K562 (cell line): ENCODE results near the gene TECPR2. TPM values are rescaled to one million over a fixed set of nuclear protein-coding genes. Genes with fewer than 3 reads are reported as not detected.
A peak's percentile ranks its signal among the peaks of the same experiment; 100 is the strongest.

Source experiments
- ATF7 ChIP-seq: fragments of 450-650 bp; IDR thresholded peaks from 2 replicates; pipeline ENCODE4 v1.7.1; 2014; ENCODE audit warnings: mild to moderate bottlenecking, moderate library complexity
- BMI1 ChIP-seq: fragments of 150-350 bp; IDR thresholded peaks from 2 replicates; pipeline ENCODE4 v1.6.1; 2014; ENCODE audit warnings: low read length
- DIDO1 ChIP-seq: fragments of 450-650 bp; IDR thresholded peaks from 2 replicates; pipeline ENCODE4 v1.6.1; 2016; ENCODE audit warnings: low read depth, missing biosample characterization, missing genetic modification characterization
- E2F1 ChIP-seq: sonication (generic); formaldehyde crosslinking; IDR thresholded peaks from 2 replicates; pipeline ENCODE4 v1.8.1; 2023; ENCODE audit warnings: mild to moderate bottlenecking, missing genetic modification reagents, moderate library complexity
- FOS ChIP-seq: IDR thresholded peaks from 3 replicates; pipeline ENCODE4 v1.6.1; 2011; ENCODE audit not compliant: insufficient read length; ENCODE audit errors: extremely low read depth
- HDAC6 ChIP-seq: IDR thresholded peaks from 2 replicates; pipeline ENCODE4 v1.6.1; 2012; ENCODE audit warnings: low read depth, mild to moderate bottlenecking, control low read depth, inconsistent platforms, low read length, moderate library complexity
- HINFP ChIP-seq: fragments of 450-650 bp; conservative IDR thresholded peaks from 2 replicates; pipeline ENCODE4 v1.6.1; 2016; ENCODE audit warnings: missing genetic modification characterization, low read depth, mild to moderate bottlenecking, control low read depth, missing compliant biosample characterization
- MNT ChIP-seq, 2 experiments: fragments of 450-650 bp; conservative IDR thresholded peaks; 2 replicates each; pipeline ENCODE4 v1.6.1; 2017; ENCODE audit warnings: mild to moderate bottlenecking in 2 of 2, moderate library complexity in 2 of 2
- NCOA1 ChIP-seq: fragments of 450-650 bp; IDR thresholded peaks from 2 replicates; pipeline ENCODE4 v1.6.1; 2016; ENCODE audit warnings: low read depth
- RB1 ChIP-seq: fragments of 450-650 bp; IDR thresholded peaks from 2 replicates; pipeline ENCODE4 v1.6.1; 2017; ENCODE audit warnings: low read depth, mild to moderate bottlenecking
- SIX5 ChIP-seq, 2 experiments: IDR thresholded peaks; 2 replicates each; pipeline ENCODE4 v1.6.1; 2011; ENCODE audit warnings: low read length in 2 of 2, borderline replicate concordance in 1 of 2, low read depth in 1 of 2, mild to moderate bottlenecking in 1 of 2, moderate library complexity in 1 of 2; ENCODE audit not compliant: insufficient read depth in 1 of 2
- SPI1 ChIP-seq: IDR thresholded peaks from 2 replicates; pipeline ENCODE4 v1.6.1; 2011; ENCODE audit warnings: low read depth, low read length, control low read depth, borderline replicate concordance
- TCFL5 ChIP-seq: fragments of 250-450 bp; sonication (Bioruptor Pico); conservative IDR thresholded peaks from 2 replicates; pipeline ENCODE4 v1.6.1; 2021; ENCODE audit warnings: mild to moderate bottlenecking, moderate library complexity, matching md5 sums
- VEZF1 ChIP-seq: fragments of 200-800 bp; sonication (Bioruptor generic); IDR thresholded peaks from 2 replicates; pipeline ENCODE4 v1.6.1; 2017; ENCODE audit warnings: missing genetic modification characterization, missing compliant biosample characterization
- ZBTB33 ChIP-seq: sonication (generic); formaldehyde crosslinking; IDR thresholded peaks from 2 replicates; pipeline ENCODE4 v1.8.1; 2023; ENCODE audit warnings: mild to moderate bottlenecking, missing genetic modification reagents
- ZNF165 ChIP-seq: fragments of 250-450 bp; sonication (Bioruptor Pico); IDR thresholded peaks from 2 replicates; pipeline ENCODE4 v1.4.0; 2020; ENCODE audit warnings: borderline replicate concordance
- ZNF324 ChIP-seq: fragments of 250-450 bp; sonication (Bioruptor Pico); IDR thresholded peaks from 2 replicates; pipeline ENCODE4 v1.4.0; 2020; ENCODE audit warnings: mild to moderate bottlenecking
- ZNF778 ChIP-seq: fragments of 450-650 bp; formaldehyde crosslinking; IDR thresholded peaks from 2 replicates; pipeline ENCODE4 v1.4.0; 2020; ENCODE audit warnings: mild to moderate bottlenecking, moderate library complexity
- polyA plus RNA-seq, 8 experiments: library from polyadenylated mRNA; depleted of rRNA in 4 of 8; stranded (reverse) in 5 of 8; unstranded in 3 of 8; fragments of >200 nt; fragmentation: Nextera tagmentation in 2 of 8; fragmentation: Illumina TruSeq in 1 of 8; extraction: Ambion mirVana in 2 of 8; extraction: Trizol in 1 of 8; gene quantifications; 2 replicates each; pipeline versions ENCODE4 v1.2.1 to v1.2.3, GENCODE V29; 2011 to 2014; ENCODE audit warnings: inconsistent platforms in 1 of 8, missing spikeins in 1 of 8
- total RNA-seq, 7 experiments: library from RNA; depleted of rRNA in 6 of 7; stranded (reverse); fragments of >200 nt in 6 of 7; fragmentation: Illumina TruSeq in 2 of 7; extraction: Trizol in 2 of 7; gene quantifications; 2 replicates each; pipeline versions ENCODE4 v1.2.1 to v1.2.3, GENCODE V29; 2011 to 2021; ENCODE audit warnings: low replicate concordance in 1 of 7

The TECPR2 gene
- total and polyA plus RNA-seq, 9 of the 15 experiments (the other 6 are each of a cell fraction or from before 2014, with no cell fraction given), result 0.04 to 3.0 (median 0.83) TPM

- TF ChIP-seq VEZF1 (CRISPR knock-in tag) (peak; percentile 50; the same call in 1 of the 2 replicates), DIDO1 (tag) (no peak), E2F1 (CRISPR knock-in tag) (no peak), ZNF324 (no peak), NCOA1 (no peak), SIX5 (IDR thresholded peaks at IDR 0.05; ENCODE audit: borderline replicate concordance in 1 of 2, insufficient read depth in 1 of 2, low read depth in 1 of 2, low read length in 2 of 2) (no peak), ZNF778 (no peak), SPI1 (no peak), HDAC6 (no peak), ATF7 (0 out of 2 replicates have a peak, but pooled peaks have one; percentile 20), FOS (no peak), TCFL5 (CRISPR knock-in tag) (no peak), BMI1 (no peak), ZNF165 (CRISPR knock-in tag) (no peak), ZBTB33 (CRISPR knock-in tag) (peak; percentile 68), HINFP (tag) (no peak), RB1 (peak; percentile 85), MNT (conservative IDR thresholded peaks at IDR 0.05) (0 out of 4 replicates have a peak, but pooled peaks of 1 of the 2 experiments have one; percentile 34)
Measured at GRCh38 chr14:102437997-102438915, 75.5 kb downstream of the TECPR2 start (continued).
